ENCODE measurements around the gene IL1A.

Gene IL1A

GRCh38 chr2:112817082-112817689 is 32.9 kb upstream of the IL1A start:
- DNase-seq, result no peak

DNA sequence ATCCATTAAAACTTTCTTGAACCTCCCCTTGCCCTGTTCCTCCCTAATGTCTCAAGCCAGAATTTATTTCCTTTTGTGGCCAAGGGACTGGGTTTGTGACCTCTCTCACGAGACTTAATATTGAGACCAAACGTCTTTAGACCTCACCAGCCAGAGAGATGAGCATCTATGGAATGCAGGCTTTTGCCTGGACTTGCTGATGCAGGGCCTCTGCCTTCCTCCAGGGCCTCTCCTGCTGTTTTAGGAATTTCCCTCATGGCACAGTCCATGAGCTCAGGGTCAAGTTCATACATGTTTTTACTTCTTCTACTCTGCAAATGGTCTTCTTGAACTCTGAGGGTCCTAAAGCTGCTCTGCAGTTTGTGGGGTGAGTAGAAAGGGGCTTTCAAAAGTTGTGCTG is 30.0 kb upstream of the IL1A start:
- DNase-seq, result no peak

DNA sequence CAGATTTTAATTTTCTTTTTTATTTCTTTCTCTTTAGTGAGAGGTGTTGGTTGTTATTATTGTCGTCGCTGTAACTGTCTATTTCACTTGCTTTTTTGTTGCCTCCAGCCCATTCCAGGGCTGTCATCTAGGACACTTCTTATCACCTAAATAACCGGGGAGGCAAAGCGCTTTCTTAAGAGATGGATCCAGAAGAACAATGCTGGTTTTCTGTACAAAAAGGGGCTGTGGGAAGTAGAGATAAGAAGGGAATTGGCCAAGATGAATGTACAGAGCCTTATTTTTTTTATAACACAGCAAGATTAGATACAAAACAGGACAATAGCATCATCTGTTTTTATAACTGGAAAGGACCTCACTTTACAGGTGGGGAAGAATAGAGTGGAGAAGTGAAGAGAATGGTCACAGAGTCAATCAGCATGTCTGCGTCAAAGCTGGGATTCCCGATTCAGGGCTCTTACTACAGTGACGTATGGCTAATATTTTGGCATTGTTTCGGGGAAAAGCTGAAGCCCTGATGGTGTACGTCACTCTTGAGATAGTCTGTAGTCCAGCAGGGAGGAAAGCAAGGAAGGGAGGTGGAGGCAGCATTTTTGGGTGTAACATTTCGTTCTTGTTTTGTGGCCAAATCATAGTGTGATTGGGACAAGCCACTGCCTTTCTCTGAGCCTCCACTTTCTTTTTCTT is 29.1 kb upstream of the IL1A start:
- no peak for DNase-seq

DNA sequence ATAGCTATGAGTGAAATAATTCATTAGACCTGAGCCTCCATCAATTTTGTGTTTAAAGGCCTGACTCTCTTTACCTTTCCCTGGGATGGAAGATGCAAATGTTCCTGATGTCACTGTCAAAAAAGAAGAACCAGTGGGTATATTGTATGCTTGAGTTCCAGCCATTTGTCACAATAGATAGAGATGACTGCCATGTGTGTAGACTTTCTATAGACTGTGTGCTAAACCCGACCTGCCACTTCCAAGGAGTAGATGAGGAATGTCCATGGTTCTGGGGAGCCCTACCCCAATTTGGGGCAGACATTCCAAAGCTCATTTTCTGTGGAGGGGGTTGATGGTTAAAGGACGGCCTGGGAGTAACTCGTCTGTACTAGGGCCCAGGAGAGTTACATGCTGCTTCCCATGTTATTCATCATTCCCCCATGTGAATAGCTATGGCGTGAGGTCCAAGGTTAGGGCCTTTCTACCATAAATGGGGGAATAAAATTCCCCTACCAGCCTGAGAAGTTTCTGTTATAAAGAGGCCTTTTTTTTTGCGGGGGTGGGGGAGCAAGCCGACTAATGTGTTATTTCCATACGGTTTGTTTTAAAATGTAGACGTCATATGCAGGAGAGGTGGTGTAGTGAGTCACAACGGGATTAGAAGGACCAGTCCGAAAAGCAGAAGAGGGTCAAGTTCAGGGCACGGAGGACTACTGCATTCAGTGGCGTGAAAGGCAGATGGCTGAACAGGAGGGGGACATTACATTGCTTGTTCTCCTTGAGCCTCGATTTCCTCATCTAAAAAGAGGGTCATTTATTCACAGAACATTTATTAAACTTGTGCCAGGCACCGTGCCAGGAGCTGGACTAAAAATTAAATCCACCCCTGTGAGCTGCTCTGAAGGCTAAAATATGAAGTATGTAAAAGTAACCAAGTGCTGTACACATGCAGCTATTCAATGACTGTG is 28.3 kb upstream of the IL1A start:
- DNase-seq, result no peak

DNA sequence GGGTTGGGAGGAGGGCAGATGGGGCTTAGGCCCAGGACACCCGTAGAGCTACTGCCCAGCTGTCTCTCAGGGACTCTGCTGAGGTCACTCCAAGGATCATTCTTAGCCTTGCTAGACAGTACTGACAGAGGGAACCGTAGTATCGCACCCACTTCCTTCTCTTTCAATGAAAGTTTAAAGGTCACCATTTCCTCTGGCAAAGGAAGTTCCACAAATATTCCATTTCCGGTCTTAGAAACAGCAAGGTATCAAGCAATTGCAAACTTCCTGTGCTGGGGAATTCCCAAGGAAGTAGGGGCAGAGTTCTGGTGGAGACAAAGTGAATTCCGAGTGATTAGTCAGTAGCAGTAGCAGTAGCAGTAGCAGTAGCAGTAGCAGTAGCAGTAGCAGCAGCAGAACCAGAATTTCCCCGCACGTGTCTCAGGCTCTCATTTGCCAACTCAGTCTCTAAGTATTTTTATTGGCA is 27.6 kb upstream of the IL1A start:
- peak; percentile 34 for DNase-seq

- DNase-seq, result no peak
Measured at GRCh38 chr2:112811276-112811831, 27.1 kb upstream of the IL1A start.

- DNase-seq, result no peak
Measured at GRCh38 chr2:112809112-112809511, 24.8 kb upstream of the IL1A start.

DNA sequence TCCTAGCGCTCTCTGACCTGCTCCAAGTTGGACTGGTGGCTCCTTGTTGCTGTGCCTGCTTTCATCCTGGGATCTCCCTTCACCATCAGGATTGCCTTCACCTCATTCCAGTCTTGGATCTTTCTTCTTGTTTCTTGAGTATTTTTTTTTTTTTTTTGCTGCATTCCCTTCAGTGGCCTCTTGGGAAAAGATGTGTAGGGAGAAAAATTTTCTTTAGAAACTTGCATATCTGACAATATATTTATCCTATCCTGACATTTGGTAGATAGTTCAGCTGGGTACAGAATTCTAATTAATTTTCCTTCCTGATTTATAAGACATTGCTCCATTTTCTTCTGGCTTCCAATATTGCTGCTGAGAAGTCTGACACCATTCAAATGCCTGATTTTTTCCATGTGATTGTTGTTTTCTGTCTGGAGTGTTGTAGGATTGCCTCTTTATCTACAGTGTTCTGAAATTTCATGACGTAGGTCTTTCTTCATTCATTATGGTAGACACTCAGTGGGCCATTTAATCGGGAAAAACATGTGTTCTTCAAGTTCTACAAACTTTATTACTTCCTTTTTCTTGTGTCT is 23.0 kb upstream of the IL1A start:
- DNase-seq, result no peak

DNA sequence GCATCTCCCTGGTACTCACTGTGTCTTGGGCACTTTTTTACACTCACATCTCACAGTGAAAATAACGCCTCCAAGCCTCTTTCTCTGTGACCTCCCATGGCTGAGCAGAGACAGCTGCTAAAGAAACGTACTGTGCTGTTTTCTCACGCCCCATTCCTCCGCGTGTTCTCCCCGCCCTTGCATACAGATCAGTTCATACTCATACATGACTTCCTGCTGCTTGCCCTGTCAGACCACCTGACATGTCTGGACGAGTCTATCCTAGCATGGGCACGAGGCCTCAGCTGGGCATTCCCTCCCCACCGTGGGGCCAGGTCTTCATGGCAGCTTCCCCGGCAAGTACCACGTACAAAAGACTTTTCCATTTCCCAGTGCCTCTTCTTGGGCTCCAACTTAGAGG is 21.2 kb upstream of the IL1A start:
- DNase-seq, result no peak

DNA sequence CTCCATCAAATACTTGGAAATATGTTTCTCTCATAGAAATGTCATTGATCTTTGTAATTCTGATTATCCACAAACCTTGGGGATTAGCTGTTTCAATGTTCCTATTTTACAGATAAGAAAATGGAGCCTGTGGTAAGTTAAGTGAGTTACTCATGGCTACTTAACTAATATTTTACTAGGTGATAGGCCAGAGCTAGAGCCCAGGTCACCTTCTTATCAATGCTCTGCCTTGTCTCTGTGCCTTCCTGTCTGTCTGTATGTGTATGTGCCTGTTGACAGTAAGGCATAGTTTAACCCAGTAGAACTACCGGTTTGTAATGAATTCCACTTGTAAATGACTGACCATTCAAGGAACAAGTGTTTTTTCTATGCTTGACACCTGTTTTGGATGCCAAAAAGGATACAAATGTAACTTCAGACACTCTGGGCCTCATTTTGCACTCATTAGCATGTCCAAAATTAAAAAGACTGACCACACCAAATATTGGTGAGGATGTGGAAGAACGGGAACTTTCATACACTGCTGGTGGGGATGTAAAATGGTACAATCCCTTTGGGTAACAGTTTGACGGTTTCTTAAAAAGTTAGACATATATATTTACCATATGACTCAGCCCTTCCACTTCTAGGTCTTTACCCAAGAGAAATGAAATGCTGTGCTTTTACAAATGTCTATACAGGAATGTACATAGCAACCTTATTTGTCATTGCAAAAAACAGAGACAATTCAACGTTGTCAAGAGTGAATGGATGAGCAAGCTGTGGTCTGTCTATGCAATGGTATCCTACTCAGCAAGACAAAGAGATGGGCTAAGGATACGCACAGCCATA is 19.6 kb upstream of the IL1A start:
- DNase-seq, result no peak

- DNase-seq, result no peak
Measured at GRCh38 chr2:112800881-112801583, 16.7 kb upstream of the IL1A start.

DNA sequence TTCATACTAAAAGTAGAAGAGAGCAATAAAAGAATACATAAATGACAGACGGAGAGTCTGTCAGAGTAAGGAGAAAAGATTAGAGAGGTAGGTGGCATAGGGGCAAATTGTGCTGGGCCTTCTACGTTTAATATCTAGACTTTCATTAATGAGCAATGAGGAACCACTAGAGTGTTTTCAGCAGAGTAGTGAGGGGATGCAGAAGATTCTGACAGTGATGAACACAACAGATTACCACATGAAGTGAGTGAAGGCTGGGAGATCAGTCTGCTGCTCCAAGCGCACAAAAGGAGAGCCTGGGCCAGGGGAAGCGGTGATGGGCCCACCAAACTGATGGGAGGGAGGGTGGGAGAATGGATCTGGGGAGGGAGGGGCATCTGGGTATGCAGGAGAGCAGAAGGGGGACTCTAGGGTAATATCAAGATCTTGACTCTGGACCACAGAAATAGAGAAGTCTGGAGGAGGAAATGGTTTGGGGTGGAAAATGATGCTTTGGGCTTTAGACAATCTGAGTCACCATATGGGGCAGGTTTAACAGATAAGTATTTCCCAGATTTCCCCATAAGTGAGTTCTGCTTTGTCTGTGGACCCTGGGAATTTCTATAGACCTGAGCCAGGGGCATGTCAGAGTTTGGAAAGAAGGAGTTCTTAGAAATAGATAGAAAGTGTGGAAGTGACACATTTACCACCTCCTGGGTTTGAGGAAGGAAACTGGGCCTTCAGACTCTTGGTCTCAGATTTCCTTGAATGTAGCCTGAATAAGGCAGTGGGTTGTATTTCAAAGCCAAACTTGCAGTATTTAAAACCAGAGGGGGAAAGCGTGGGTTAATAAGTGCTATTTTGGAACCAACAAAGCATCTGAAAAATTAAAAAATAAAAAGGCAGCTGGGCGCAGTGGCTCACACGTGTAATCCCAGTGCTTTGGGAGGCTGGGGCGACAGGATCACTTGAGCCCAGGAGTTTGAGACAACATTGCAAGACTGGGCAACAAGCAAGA is 15.0 kb upstream of the IL1A start:
- DNase-seq, result no peak

GRCh38 chr2:112796486-112796885 is 12.2 kb upstream of the IL1A start:
- DNase-seq, result no peak

DNA sequence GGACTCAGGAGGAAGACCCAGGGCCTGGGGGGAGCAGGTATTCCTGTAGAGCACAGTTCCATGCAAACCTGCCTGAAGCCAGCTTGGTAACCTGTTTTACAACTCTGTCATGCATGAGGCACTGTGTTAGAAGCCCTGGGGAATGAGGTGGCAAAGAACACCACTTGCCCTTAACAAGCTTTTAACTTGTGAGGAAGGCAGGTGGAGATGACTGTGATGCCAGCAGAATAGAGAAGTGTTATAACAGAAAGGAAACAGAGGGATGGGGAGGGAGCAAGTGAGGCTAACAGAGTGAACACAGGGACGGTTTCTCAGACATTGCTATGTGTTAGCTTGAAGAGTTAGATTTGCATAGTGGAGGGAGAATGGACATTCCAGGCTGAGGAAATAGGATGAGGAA is 11.5 kb upstream of the IL1A start:
- DNase-seq, result no peak

DNA sequence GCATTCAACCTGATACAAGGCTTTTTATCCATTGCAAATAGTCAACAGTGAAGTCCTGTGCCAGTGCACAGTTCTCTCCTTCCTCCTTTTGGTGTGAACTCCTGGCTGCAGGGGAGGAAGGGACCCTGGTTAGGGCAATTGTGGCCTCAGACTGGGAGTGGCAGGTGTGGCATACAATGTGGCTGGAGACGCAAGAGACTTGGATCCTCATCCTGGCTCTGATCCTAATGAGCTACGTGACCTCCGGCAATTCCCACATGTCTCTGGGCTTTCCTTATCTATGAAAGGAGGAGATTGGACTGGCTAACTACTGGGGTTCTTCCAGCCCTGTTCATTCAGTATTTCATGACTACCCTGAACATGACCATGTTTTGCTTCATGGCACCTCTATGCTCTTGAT is 10.5 kb upstream of the IL1A start:
- DNase-seq, result no peak

DNA sequence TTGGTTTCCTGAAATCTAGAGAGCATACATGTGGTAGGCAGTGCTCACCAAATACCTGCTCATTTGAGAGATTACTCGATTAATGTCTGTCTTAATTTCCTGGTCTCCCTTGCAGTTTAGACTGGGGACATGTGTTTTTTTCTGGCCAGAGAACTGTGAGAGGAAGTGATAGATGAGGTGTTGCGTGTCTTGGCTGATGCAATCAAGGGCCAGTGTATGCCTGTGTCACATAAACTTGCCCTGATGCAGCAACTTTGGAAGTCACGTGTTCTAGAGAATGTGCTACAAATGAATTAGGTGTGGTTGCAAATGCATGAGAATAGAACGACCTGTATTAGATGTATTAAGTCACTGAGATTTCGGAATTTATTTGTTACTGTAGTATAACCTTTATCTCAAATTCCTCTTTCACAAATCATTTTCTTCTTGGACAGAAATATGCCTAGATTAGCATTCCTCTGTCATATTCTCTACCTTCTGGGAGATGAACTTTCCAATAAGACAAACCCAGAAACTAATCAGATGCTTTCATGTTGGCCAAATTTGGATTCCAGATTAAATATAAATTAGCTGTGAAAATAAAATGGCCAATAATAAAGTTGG is 9.9 kb upstream of the IL1A start:
- peak; percentile 27 for DNase-seq

GRCh38 chr2:112793449-112793978 is 9.2 kb upstream of the IL1A start:
- no peak for DNase-seq

- no peak for DNase-seq
Measured at GRCh38 chr2:112792419-112792818, 8.1 kb upstream of the IL1A start.

GRCh38 chr2:112791693-112792230 is 7.5 kb upstream of the IL1A start:
- DNase-seq, result no peak
